ES-I3 (cell line): Measurements from ENCODE around the gene PCED1A.

Source experiments
- H3K36me3 ChIP-seq: 2 replicates; pipeline ENCODE4 v1.6.1; 2013; ENCODE audit warnings: mild to moderate bottlenecking, low read length, control low read depth, moderate library complexity; ENCODE audit not compliant: insufficient read depth
- H3K4me1 ChIP-seq: 2 replicates; pipeline ENCODE4 v1.6.1; 2013; ENCODE audit warnings: mild to moderate bottlenecking, control low read depth, low read length; ENCODE audit not compliant: insufficient read depth
- H3K9ac ChIP-seq: 2 replicates; pipeline ENCODE4 v1.6.1; 2013; ENCODE audit warnings: low read depth, mild to moderate bottlenecking, low read length, moderate library complexity
- H3K9me3 ChIP-seq: 2 replicates; pipeline ENCODE4 v1.6.1; 2013; ENCODE audit warnings: mild to moderate bottlenecking, low read length, moderate library complexity; ENCODE audit not compliant: control insufficient read depth, insufficient read depth

PCED1A gene, protein sequence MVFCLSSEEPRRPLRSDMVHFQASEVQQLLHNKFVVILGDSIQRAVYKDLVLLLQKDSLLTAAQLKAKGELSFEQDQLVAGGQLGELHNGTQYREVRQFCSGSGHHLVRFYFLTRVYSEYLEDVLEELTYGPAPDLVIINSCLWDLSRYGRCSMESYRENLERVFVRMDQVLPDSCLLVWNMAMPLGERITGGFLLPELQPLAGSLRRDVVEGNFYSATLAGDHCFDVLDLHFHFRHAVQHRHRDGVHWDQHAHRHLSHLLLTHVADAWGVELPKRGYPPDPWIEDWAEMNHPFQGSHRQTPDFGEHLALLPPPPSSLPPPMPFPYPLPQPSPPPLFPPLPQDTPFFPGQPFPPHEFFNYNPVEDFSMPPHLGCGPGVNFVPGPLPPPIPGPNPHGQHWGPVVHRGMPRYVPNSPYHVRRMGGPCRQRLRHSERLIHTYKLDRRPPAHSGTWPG

GRCh38 chr20:2840138-2840966 lies at the start of gene PCED1A, which contains the start of gene VPS16:
Gene PCED1A, minus strand, starts transcription at chr20:2840655. Its CDS starts 743 bp downstream, at chr20:2839912.
Gene VPS16, plus strand, starts transcription at chr20:2840745. Its CDS starts 30 bp downstream, at chr20:2840775.
- Histone ChIP-seq H3K4me1 (no peaks in the 10 kb centered on the region), H3K36me3 (no peaks in the 10 kb centered on the region; the same call in 1 of the 2 replicates), H3K9ac (peak within 1 kb of the TSS; percentile 82), H3K9me3 (no peaks in the 10 kb centered on the region)

DNA sequence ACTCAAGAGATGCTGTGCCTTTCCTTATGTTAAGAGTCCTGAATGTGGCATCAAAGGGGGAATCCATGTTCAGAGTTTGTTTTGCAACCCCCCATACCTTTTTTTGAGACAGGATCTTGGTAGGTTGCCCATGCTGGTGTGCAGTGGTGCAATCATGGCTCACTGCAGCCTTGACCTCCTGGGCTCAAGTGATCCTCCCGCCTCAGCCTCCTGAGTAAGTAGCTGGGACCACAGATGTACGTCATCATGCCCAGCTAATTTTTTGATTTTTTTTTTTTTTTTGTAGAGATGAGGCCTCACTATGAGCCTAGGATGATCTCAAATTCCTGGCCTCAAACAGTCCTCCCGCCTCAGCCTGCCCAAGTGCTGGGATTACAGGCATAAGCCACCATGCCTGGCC lies 49.3 kb upstream of the PCED1A start:
- H3K36me3 ChIP-seq = no peaks in the 10 kb centered on the region
- no peaks in the 10 kb centered on the region for H3K4me1 ChIP-seq
- no peak overlapping the region for H3K9ac ChIP-seq
- no peaks in the 10 kb centered on the region for H3K9me3 ChIP-seq

GRCh38 chr20:2889209-2889608 lies 48.8 kb upstream of the PCED1A start:
- Histone ChIP-seq H3K36me3 (no peaks in the 10 kb centered on the region), H3K4me1 (no peaks in the 10 kb centered on the region), H3K9ac (no peak overlapping the region), H3K9me3 (no peaks in the 10 kb centered on the region)

- no peak overlapping the region for H3K9ac ChIP-seq
- no peaks in the 10 kb centered on the region for H3K9me3 ChIP-seq
- no peaks in the 10 kb centered on the region for H3K4me1 ChIP-seq
- H3K36me3 ChIP-seq = no peaks in the 10 kb centered on the region
These were observed 47.9 kb upstream of the PCED1A start for GRCh38 chr20:2888224-2888955.

- no peaks in the 10 kb centered on the region for H3K4me1 ChIP-seq
- no peaks in the 10 kb centered on the region for H3K36me3 ChIP-seq
- no peaks in the 10 kb centered on the region for H3K9me3 ChIP-seq
- no peak overlapping the region for H3K9ac ChIP-seq
These were observed 47.3 kb upstream of the PCED1A start for GRCh38 chr20:2887715-2888114.

DNA sequence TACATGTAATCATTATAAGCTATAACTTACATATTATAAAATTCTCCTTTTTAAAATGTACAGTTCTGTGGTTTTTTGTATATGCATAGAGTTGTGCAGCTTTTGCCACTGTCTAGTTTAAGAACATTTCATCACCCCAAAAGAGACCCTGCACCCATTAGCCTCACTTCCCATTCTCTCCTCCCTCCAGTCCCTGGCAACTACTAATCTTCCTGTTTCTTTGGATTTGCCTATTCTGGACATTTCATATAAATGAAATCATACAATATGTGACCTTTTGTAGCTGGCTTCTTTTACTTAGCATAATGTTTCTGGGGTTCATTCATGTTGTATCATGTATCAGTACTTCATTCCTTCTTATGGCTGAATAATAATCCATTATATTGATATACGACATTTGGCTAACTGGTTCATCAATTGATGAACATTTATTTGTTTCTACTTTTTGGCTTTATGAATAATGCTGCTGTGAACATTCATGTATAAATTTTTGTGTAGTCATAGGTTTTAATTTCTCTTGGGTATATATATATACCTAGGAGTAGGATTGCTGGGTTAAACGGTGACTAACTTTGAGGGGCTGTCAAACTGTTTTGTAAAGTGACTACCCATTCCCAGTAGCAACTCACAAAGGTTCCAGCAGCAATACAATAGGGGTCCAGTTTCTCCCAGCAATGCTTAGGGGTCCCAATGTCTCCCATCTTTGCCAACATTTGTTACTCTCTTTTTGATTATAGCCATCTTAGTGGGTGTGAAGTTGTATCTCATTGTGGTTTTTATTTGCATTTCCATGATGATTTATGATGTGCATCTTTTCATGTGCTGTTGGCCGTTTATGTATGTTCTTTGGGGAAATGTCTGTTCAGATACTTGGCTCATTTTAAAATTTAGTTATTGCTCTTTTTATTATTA lies 43.5 kb upstream of the PCED1A start:
- no peaks in the 10 kb centered on the region for H3K36me3 ChIP-seq
- H3K4me1 ChIP-seq = no peaks in the 10 kb centered on the region
- no peak overlapping the region for H3K9ac ChIP-seq
- no peaks in the 10 kb centered on the region for H3K9me3 ChIP-seq

DNA sequence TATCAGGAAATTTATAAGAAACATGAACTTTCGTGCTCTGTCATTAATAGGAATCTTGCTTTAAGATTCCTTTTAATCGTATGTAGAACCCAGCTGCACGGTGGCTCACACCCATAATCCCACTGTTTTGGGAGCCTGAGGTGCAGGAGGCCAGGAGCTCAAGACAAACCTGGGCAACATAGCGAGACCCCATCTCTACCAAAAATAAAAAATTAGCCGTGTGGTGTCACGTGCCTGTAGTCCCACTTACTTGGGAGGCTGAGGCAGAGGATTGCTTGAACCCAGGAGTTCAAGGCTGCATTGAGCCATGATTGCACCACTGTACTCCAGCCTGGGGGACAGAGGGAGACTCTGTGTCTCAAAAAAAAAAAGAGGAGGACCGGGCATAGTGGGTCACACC lies 40.2 kb upstream of the PCED1A start:
- no peaks in the 10 kb centered on the region for H3K36me3 ChIP-seq
- H3K9me3 ChIP-seq = no peaks in the 10 kb centered on the region
- H3K4me1 ChIP-seq = no peaks in the 10 kb centered on the region
- H3K9ac ChIP-seq = no peak overlapping the region

DNA sequence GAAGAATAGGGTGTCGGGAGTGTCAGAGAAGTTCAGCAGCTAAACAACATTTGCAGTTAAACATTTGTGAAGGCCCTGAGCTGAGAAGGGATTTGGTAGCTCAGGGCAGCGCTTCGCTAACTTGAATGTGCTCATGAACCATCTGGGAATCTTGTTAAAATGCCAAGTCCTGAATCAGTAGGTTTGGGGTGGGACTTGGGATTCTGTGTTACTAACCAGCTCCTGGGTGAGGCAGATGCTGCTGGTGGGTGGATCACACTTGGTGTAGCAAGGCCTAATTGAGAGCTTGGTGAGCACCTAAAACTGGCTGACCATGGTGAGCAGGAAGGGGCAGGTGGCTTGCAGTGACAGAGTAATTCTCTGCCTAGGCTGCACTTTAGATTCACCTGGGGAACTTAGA lies 38.7 kb upstream of the PCED1A start:
- H3K36me3 ChIP-seq = no peaks in the 10 kb centered on the region
- no peak overlapping the region for H3K9ac ChIP-seq
- H3K4me1 ChIP-seq = no peaks in the 10 kb centered on the region; the same call in 1 of the 2 replicates
- no peaks in the 10 kb centered on the region for H3K9me3 ChIP-seq

DNA sequence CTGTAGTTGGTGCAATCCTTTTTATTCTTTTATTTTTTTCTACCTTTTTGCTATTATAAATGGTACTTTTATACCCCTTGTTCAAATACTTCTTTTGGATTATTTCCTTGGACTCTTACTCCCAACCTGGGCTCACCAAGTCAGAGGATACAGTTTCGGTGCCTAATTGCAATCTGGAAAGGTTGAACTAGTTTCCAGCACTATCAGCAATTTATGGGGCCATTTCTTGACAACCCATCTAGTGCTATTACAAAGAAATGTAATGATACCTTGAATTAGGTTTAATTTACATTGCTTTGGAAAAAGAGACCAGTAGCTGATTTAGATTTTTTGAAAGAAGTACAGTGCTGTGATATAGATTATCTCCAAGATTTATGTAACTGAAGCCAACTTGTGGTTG lies 38.1 kb upstream of the PCED1A start:
- Histone ChIP-seq H3K9me3 (no peaks in the 10 kb centered on the region), H3K36me3 (no peaks in the 10 kb centered on the region), H3K4me1 (no peaks in the 10 kb centered on the region; the same call in 1 of the 2 replicates), H3K9ac (no peak overlapping the region)

DNA sequence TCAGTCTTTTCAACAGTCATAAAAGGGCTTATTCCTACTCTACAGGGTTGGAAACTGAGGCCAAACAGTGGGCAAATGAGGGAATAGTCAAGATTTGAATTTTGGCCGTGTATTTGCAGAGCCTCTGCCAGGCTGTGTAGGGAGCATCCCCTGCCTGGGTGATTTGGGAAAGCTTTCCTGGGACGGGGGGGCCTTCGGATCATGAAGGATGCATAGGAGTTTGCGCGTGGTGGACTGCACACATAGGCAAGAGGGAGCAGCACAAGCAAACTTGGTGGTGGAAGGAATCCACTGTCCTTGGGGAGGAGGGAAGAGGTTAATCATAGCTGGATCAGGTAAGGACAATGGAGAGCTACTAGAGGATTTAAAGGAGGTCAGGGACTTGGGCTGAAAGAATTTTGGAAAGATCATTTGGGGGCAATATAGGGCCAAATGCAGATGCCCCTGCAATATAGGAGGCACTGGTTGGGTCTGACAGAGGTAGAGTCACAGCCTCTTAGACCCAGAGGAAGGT lies 35.3 kb upstream of the PCED1A start:
- Histone ChIP-seq H3K36me3 (no peaks in the 10 kb centered on the region), H3K9me3 (no peaks in the 10 kb centered on the region), H3K9ac (no peak overlapping the region), H3K4me1 (peaks cover 6% of the 10 kb centered on the region; the same call in 1 of the 2 replicates)

- no peaks in the 10 kb centered on the region for H3K36me3 ChIP-seq
- no peaks in the 10 kb centered on the region for H3K9me3 ChIP-seq
- peak overlapping the region; percentile 96 for H3K9ac ChIP-seq
- peaks cover 11% of the 10 kb centered on the region; the same call in 1 of the 2 replicates for H3K4me1 ChIP-seq
These were observed 34.0 kb upstream of the PCED1A start for GRCh38 chr20:2874456-2874855.

DNA sequence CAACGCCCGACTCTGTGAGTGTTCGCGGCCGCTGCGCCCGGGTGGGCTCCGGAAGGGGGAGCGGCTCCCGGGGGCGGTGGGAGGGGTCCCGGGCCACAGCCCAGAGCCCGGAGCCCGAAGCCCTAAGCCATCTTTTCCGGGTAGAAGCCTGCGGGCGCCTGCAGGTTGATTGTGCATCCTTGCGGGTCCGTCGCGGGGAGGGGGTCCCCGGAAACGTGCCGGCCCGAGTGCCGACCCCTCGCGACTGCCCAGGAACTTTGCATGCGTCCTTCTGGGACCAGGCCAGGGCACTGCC lies 33.2 kb upstream of the PCED1A start:
- Histone ChIP-seq H3K4me1 (peaks cover 11% of the 10 kb centered on the region; the same call in 1 of the 2 replicates), H3K9ac (peak overlapping the region; percentile 96), H3K9me3 (no peaks in the 10 kb centered on the region), H3K36me3 (no peaks in the 10 kb centered on the region)

- Histone ChIP-seq H3K4me1 (peaks cover 11% of the 10 kb centered on the region; the same call in 1 of the 2 replicates), H3K9me3 (no peaks in the 10 kb centered on the region)
These were observed 32.7 kb upstream of the PCED1A start, which contains the start of gene PTPRA for GRCh38 chr20:2873010-2873746. Gene PTPRA, plus strand, starts transcription at chr20:2873481. Its CDS starts 90,797 bp downstream, at chr20:2964278.

More at GRCh38 chr20:2873010-2873746, 32.7 kb upstream of the PCED1A start, which contains the start of gene PTPRA:
- Histone ChIP-seq H3K36me3 (no peaks in the 10 kb centered on the region), H3K9ac (peak within 1 kb of the TSS; percentile 96)
